ENCODE measurements around the gene PATE4.
"Not testable (repeated sequence)": the region's sequence is repeated elsewhere in the genome, so short reads cannot be mapped to it uniquely, and the experiment has no call there.

The PATE4 gene

GRCh38 chr11:125807909-125808308, 25.2 kb upstream of the PATE4 start:
- TF ChIP-seq CTCF (conservative IDR thresholded peaks at IDR 0.05) = no peak
- TF ChIP-seq ZFX (IDR thresholded peaks at IDR 0.05) = no peak
- H3K27ac ChIP-seq = no peak overlapping the region

- TF ChIP-seq CTCF (conservative IDR thresholded peaks at IDR 0.05) (no peak), ZFX (IDR thresholded peaks at IDR 0.05) (no peak)
- H3K27ac ChIP-seq = no peak overlapping the region
Observed at GRCh38 chr11:125835748-125836147, 2.6 kb downstream of the PATE4 start.

- H3K27ac ChIP-seq = no peak overlapping the region
- TF ChIP-seq ZFX (IDR thresholded peaks at IDR 0.05) = no peak
- no peak for TF ChIP-seq CTCF (conservative IDR thresholded peaks at IDR 0.05)
Observed at GRCh38 chr11:125842321-125842948, 9.3 kb downstream of the PATE4 start.

GRCh38 chr11:125846188-125846587, 13.1 kb downstream of the PATE4 start:
- no peak overlapping the region for H3K27ac ChIP-seq
- TF ChIP-seq ZFX (IDR thresholded peaks at IDR 0.05) (no peak), CTCF (conservative IDR thresholded peaks at IDR 0.05) (no peak)

- not testable (repeated sequence) for H3K27ac ChIP-seq
Observed at GRCh38 chr11:125857670-125858069, 24.6 kb downstream of the PATE4 start.

- not testable (repeated sequence) for H3K27ac ChIP-seq
Observed at GRCh38 chr11:125862786-125863185, 29.7 kb downstream of the PATE4 start.

GRCh38 chr11:125865354-125865753, 32.2 kb downstream of the PATE4 start:
- not testable (repeated sequence) for H3K27ac ChIP-seq

GRCh38 chr11:125869521-125869920, 36.4 kb downstream of the PATE4 start:
- no peak overlapping the region for H3K27ac ChIP-seq
- TF ChIP-seq ZFX (IDR thresholded peaks at IDR 0.05) (no peak), CTCF (conservative IDR thresholded peaks at IDR 0.05) (no peak)

GRCh38 chr11:125871391-125872137, 38.4 kb downstream of the PATE4 start:
- no peak overlapping the region for H3K27ac ChIP-seq
- TF ChIP-seq CTCF (conservative IDR thresholded peaks at IDR 0.05) (peak; percentile 68), ZFX (IDR thresholded peaks at IDR 0.05) (no peak)
